ENCODE measurements around the gene TMEM139. TPM values are rescaled to one million over a fixed set of nuclear protein-coding genes. Genes with fewer than 3 reads are reported as not detected.

TMEM139 gene
- total and polyA plus RNA-seq, 10 of the 15 experiments (the other 5 are each of a cell fraction or from before 2014, with no cell fraction given), result 0.31 TPM; not detected in 9

GRCh38 chr7:143259765-143260164 lies 25.0 kb upstream of the TMEM139 start:
- Histone ChIP-seq H3K27ac (ENCODE audit: control insufficient read depth, insufficient read depth) (no peak overlapping the region), H3K4me2 (ENCODE audit: control insufficient read depth, insufficient read depth) (no peak overlapping the region), H3K9me3 (replicated peaks; ENCODE audit: control insufficient read depth, insufficient read depth, low read length) (no peaks in the 10 kb centered on the region), H4K20me1 (ENCODE audit: control insufficient read depth, insufficient read depth) (no peaks in the 10 kb centered on the region), H3K4me1 (ENCODE audit: control insufficient read depth, insufficient read depth, low read length) (peaks cover 15% of the 10 kb centered on the region; the same call in 1 of the 2 replicates), H3K27me3 (replicated peaks in 1 of 2; ENCODE audit: control insufficient read depth in 2 of 2, insufficient read depth in 2 of 2, low read length in 1 of 2) (no peaks in the 10 kb centered on the region), H3K9ac (ENCODE audit: control insufficient read depth, insufficient read depth, low read length) (no peak overlapping the region), H3K36me3 (ENCODE audit: control insufficient read depth in 2 of 2, insufficient read depth in 2 of 2, low read length in 1 of 2) (no peaks in the 10 kb centered on the region), H2AFZ (ENCODE audit: control insufficient read depth, low read depth, low read length) (no peak overlapping the region), H3K4me3 (no peak overlapping the region), H3K79me2 (ENCODE audit: control insufficient read depth, insufficient read depth, low read length) (peaks cover 15% of the 10 kb centered on the region)
- WGBS (ENCODE audit: insufficient coverage, insufficient replicate concordance, low lambda C conversion rate, missing lambda C conversion rate), result 47% methylated on average over 2 of the region's 2 CpGs
- BruUV-seq (replicated peaks), result no TSS peak
- in situ Hi-C loops (cut with MboI), result no loop called here
- RAD21 ChIA-PET (ENCODE audit: unreplicated experiment), result no interaction called here
- intact Hi-C loops (cut with micrococcal nuclease; ENCODE audit: unreplicated experiment), result no loop called here
- SMC1A ChIA-PET (ENCODE audit: uncharacterized antibody, unreplicated experiment), result interaction anchor here (1.2 to 1.3 kb wide), 2 partner anchors 10 to 19 kb away, joined by 3 to 6 read pairs; no protein-coding TSS in a partner anchor
- POLR2A ChIA-PET, result no interaction called here
- no peak for DNase-seq (ENCODE audit: low read depth, low spot score)
- CTCF ChIA-PET, result interaction anchor here (1.6 kb wide), 1 partner anchor 19 kb away, joined by 7 read pairs; no protein-coding TSS in a partner anchor
- FAIRE-seq, result no peak
- no peak for ATAC-seq
- TF ChIP-seq SP1 (IDR thresholded peaks at IDR 0.05; ENCODE audit: low read depth, low read length) (no peak), SUZ12 (IDR thresholded peaks at IDR 0.05; ENCODE audit: unreplicated experiment) (no peak), SPI1 (IDR thresholded peaks at IDR 0.05; ENCODE audit: borderline replicate concordance, insufficient read depth, low read depth, low read length) (no peak), CHD4 (IDR thresholded peaks at IDR 0.05) (no peak), ZZZ3 (IDR thresholded peaks at IDR 0.05; ENCODE audit: control insufficient read depth, insufficient read length, low read depth) (no peak), EP300 (IDR thresholded peaks at IDR 0.05; ENCODE audit: borderline replicate concordance in 1 of 2, control insufficient read depth in 1 of 2, low read depth in 2 of 2, low read length in 2 of 2) (no peak)
- TF ChIP-seq, protein P1, sequence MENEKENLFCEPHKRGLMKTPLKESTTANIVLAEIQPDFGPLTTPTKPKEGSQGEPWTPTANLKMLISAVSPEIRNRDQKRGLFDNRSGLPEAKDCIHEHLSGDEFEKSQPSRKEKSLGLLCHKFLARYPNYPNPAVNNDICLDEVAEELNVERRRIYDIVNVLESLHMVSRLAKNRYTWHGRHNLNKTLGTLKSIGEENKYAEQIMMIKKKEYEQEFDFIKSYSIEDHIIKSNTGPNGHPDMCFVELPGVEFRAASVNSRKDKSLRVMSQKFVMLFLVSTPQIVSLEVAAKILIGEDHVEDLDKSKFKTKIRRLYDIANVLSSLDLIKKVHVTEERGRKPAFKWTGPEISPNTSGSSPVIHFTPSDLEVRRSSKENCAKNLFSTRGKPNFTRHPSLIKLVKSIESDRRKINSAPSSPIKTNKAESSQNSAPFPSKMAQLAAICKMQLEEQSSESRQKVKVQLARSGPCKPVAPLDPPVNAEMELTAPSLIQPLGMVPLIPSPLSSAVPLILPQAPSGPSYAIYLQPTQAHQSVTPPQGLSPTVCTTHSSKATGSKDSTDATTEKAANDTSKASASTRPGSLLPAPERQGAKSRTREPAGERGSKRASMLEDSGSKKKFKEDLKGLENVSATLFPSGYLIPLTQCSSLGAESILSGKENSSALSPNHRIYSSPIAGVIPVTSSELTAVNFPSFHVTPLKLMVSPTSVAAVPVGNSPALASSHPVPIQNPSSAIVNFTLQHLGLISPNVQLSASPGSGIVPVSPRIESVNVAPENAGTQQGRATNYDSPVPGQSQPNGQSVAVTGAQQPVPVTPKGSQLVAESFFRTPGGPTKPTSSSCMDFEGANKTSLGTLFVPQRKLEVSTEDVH (IDR thresholded peaks at IDR 0.05; ENCODE audit: low read depth, partially characterized antibody), result no peak

Data from GM12878 (cell line).